ENCODE results near the gene RASL11A.
"Not testable (repeated sequence)": the region's sequence is repeated elsewhere in the genome, so short reads cannot be mapped to it uniquely, and the experiment has no call there.

Gene RASL11A

DNA sequence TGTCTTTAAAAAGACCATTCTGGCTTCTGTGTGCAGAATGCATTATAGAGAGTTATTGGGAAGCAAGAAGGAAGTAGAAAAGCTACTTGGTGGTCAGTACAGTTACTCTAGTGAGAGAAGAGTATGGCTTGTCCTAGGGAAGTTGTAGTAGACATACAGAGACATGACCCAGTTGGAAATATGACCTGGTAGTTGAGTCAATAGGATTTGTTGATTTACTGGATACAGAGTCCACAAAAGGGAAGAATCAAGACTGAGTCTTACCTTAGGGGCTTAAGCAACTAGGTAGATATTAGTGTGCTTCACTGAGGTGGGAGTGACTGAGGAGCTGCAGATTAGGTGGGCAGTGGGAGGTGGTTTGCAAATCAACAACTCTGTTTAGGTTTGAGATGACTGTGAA is 48.8 kb downstream of the RASL11A start:
- Histone ChIP-seq H3K4me3 (ENCODE audit: low read depth, low read length) (no peak overlapping the region), H3K9me3 (ENCODE audit: severe bottlenecking) (no peaks in the 10 kb centered on the region), H3K27me3 (ENCODE audit: insufficient read depth, low read depth, severe bottlenecking) (no peaks in the 10 kb centered on the region), H3K27ac (no peak overlapping the region), H3K36me3 (no peaks in the 10 kb centered on the region)
- TF ChIP-seq, protein P1, sequence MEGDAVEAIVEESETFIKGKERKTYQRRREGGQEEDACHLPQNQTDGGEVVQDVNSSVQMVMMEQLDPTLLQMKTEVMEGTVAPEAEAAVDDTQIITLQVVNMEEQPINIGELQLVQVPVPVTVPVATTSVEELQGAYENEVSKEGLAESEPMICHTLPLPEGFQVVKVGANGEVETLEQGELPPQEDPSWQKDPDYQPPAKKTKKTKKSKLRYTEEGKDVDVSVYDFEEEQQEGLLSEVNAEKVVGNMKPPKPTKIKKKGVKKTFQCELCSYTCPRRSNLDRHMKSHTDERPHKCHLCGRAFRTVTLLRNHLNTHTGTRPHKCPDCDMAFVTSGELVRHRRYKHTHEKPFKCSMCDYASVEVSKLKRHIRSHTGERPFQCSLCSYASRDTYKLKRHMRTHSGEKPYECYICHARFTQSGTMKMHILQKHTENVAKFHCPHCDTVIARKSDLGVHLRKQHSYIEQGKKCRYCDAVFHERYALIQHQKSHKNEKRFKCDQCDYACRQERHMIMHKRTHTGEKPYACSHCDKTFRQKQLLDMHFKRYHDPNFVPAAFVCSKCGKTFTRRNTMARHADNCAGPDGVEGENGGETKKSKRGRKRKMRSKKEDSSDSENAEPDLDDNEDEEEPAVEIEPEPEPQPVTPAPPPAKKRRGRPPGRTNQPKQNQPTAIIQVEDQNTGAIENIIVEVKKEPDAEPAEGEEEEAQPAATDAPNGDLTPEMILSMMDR (IDR thresholded peaks at IDR 0.05; ENCODE audit: low read depth, low read length), result no peak
- no peak for DNase-seq

DNA sequence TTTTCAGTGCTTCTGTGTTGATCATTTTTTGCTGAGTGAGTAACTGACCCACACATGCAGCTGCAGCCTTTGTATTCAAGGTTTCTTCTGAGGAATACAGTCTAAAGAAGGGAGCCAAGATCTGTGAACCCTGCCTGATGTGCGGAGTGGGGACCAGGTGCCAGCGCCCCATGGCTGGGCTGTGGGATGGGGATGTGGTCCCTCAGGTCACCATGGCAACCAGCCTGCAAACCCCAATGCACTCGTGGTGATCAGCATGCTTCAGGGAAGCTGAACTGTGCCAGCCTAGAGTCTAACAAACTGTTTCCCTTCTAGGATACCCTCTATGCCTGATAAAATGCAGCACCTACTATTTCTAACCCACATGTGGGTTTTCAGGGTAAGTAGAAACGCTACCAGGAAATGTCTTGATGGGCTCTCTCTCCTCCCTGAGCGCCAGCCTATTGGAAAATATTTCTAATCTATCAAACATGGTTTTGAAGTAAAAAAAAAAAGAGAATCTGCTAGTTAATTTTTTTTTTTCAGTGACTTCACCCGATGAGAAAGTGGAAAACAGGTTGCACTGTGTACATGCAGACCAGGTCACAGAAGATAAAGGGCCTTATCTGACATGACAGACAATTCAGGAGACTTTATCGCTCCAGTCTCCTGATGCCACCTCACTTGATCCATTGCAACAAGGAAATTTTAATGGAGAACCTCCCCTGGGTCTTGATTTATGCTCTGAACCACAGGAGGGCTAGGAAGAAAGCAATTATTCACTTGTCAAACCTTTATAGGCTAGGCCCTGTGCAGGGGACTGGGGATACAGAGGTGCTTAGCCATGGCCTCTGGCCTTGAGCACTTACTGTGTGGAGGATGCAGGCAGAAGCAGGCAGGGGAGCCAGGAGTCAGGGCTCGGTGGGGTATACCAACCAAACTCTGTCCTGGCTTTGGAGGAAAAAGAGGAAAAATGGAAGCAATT is 51.1 kb downstream of the RASL11A start:
- H3K27me3 ChIP-seq (ENCODE audit: insufficient read depth, low read depth, severe bottlenecking), result no peaks in the 10 kb centered on the region
- DNase-seq, result no peak
- TF ChIP-seq, protein P1 (IDR thresholded peaks at IDR 0.05; ENCODE audit: low read depth, low read length), result no peak
- H3K27ac ChIP-seq, result no peak overlapping the region
- H3K9me3 ChIP-seq (ENCODE audit: severe bottlenecking), result no peaks in the 10 kb centered on the region
- no peaks in the 10 kb centered on the region for H3K36me3 ChIP-seq
- H3K4me3 ChIP-seq (ENCODE audit: low read depth, low read length), result no peak overlapping the region

DNA sequence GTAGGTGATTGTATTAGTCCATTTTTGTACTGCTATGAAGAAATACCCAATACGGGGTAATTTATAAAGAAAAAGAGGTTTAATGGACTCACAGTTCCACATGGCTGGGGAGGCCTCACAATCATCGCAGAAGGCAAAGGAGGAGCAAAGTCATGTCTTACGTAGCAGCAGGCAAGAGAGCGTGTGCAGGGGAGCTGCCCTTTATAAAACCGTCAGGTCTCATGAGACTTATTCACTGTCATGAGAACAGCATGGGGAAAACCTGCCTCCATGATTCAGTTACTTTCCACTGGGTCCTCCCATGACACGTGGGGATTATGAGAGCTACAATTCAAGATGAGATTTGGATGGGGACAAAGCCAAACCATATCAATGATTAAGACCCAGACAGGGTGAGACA is 51.8 kb downstream of the RASL11A start:
- H3K9me3 ChIP-seq (ENCODE audit: severe bottlenecking); H3K36me3 ChIP-seq; H3K4me3 ChIP-seq (ENCODE audit: low read depth, low read length); H3K27me3 ChIP-seq (ENCODE audit: insufficient read depth, low read depth, severe bottlenecking); H3K27ac ChIP-seq; DNase-seq: not testable (repeated sequence)

Data from WERI-Rb-1 (cell line).